ENCODE results near the gene ZBTB40.

The ZBTB40 gene

DNA sequence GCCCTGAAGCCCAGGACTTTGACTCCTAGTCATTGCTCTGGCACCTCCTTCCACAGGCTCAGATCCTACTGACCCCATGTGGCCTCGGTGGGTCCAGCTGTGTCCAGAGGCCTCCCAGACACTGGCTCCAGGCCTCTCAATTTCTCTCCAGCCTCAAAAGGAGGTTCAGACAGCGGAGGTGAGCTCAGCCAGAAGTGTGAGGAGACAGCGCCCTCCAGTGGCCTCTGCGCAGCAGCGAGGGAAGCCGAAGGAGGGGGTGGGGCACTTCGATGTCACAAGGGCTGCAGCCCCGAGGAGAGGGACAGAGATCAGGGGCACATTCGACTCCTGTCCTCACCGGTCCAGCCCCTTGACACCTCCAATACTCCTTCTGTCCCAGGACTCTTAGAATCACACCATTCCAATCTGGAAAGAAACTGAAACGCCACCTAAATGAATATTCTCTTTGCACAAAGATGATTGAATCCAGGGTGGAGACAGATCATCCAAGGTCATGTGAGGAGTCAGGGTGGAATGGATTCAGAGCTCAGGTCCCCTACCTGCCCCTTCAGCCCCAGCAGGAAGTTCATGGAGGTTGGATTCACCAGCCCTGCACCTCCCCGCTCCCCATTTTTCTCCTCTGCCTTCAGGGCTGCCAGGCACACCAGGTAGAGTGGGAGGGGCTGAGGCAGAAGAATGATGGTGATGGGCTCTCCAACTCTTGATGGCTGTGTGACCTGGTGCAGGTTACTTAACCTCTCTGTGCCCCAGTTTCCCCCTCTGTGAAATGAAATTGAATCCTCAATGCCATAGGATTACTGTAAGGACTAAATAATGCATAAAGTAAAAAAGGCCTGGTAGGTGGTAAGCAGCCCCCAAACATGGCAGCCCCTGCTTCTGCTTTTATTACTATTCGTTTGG is 34.8 kb upstream of the ZBTB40 start:
- no peak for DNase-seq (ENCODE audit: low read depth)
- H3K4me3 ChIP-seq (ENCODE audit: low read depth, low read length): no peak overlapping the region
- in situ Hi-C loops (cut with HindIII; ENCODE audit: low sequenced_read_pairs): no loop called here
- TF ChIP-seq, protein P1, sequence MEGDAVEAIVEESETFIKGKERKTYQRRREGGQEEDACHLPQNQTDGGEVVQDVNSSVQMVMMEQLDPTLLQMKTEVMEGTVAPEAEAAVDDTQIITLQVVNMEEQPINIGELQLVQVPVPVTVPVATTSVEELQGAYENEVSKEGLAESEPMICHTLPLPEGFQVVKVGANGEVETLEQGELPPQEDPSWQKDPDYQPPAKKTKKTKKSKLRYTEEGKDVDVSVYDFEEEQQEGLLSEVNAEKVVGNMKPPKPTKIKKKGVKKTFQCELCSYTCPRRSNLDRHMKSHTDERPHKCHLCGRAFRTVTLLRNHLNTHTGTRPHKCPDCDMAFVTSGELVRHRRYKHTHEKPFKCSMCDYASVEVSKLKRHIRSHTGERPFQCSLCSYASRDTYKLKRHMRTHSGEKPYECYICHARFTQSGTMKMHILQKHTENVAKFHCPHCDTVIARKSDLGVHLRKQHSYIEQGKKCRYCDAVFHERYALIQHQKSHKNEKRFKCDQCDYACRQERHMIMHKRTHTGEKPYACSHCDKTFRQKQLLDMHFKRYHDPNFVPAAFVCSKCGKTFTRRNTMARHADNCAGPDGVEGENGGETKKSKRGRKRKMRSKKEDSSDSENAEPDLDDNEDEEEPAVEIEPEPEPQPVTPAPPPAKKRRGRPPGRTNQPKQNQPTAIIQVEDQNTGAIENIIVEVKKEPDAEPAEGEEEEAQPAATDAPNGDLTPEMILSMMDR (IDR thresholded peaks at IDR 0.05; ENCODE audit: low read depth, low read length, missing control alignments): peak; percentile 93

DNA sequence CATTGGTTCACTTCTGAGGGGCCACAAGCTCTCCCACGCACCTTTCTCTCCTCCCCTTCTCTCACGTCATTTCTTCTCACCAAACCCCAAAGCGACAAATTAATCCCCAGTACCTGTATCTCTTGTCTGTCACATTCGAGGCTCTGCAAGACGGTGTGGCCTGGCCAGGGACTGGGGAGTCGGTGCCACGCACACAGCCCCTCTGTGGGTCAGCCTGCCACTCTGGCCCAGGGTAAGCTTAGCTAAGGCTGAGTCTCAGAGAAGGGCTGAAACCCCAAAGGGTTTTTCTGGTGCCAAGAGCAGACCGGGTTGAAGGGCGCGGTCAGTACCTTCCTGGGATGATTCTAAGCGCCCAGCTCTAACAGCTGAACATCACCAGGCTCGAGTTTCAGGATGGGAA is 34.2 kb upstream of the ZBTB40 start:
- in situ Hi-C loops (cut with HindIII; ENCODE audit: low sequenced_read_pairs): no loop called here
- no peak overlapping the region for H3K4me3 ChIP-seq (ENCODE audit: low read depth, low read length)
- DNase-seq (ENCODE audit: low read depth): no peak
- TF ChIP-seq, protein P1 (IDR thresholded peaks at IDR 0.05; ENCODE audit: low read depth, low read length, missing control alignments): no peak

DNA sequence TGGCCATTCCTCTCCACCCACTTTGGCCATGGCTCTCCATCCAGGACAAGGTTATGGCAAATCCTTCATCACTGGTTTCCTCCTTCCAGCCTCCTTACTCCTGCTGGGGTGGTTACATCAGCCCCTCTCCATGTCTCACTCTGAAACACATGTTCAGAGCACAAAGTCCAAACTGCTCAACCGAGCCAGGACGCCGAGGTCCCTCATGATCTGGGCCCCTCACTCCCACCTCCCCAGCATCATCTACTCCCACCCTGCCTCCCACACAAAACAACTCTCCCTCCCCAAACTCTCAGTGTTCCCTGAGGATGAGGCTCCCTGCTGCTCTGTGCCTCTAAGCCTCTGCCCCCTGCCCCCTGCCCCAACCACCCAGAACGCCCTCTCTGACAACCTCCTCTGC is 33.3 kb upstream of the ZBTB40 start:
- TF ChIP-seq, protein P1 (IDR thresholded peaks at IDR 0.05; ENCODE audit: low read depth, low read length, missing control alignments): no peak
- DNase-seq (ENCODE audit: low read depth): no peak
- in situ Hi-C loops (cut with HindIII; ENCODE audit: low sequenced_read_pairs): no loop called here
- no peak overlapping the region for H3K4me3 ChIP-seq (ENCODE audit: low read depth, low read length)

DNA sequence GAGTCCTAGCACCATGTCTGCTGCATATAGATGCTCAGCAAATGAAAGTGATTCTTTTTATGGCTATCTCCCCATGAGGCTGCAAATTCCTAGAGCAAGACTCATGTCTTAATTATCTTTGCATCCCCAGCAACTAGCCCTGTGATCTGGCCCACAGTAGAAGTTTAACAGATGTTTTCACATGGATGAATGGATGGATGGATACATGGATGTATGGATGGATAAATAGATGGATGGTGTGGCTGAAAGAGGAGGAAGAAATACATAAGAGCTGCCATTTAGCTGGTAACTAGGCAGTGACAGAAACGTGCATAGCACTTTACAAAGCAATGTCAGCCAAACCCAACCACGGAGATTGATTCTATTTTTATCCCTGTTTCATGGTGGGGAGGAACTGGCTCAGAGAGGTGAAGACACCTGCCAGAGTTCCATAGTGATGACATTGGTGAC is 32.7 kb upstream of the ZBTB40 start:
- H3K4me3 ChIP-seq (ENCODE audit: low read depth, low read length): no peak overlapping the region
- no peak for DNase-seq (ENCODE audit: low read depth)
- TF ChIP-seq, protein P1 (IDR thresholded peaks at IDR 0.05; ENCODE audit: low read depth, low read length, missing control alignments): no peak
- in situ Hi-C loops (cut with HindIII; ENCODE audit: low sequenced_read_pairs): no loop called here

DNA sequence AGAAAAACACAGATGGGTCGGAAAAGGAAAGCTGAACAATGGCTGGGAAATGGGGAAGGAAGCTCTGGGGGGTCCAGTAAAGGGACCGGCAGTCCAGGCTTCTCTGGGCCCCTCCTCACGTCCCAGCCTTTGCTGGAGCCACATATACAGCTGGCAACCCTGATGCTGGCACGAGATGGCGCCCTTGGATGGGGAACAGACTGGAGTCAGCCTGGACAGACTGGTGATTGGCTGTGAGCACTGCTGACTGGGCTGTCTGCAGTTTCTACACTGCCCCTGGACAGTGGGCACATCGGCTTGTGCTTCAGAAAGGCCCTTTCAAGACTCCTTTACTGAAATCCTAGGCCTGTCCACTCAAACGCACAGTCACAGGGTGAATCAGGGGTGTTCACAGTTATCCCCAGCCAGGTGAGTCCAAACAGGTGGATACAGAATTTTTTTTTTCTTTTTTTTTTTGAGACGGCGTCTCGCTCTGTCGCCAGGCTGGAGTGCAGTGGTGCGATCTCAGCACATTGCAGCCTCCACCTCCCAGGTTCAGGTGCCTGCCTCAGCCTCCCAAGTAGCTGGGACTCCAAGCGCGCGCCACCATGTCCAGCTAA is 31.1 kb upstream of the ZBTB40 start:
- in situ Hi-C loops (cut with HindIII; ENCODE audit: low sequenced_read_pairs): no loop called here
- peak; percentile 52 for DNase-seq (ENCODE audit: low read depth)
- TF ChIP-seq, protein P1 (IDR thresholded peaks at IDR 0.05; ENCODE audit: low read depth, low read length, missing control alignments): peak; percentile 68
- H3K4me3 ChIP-seq (ENCODE audit: low read depth, low read length): no peak overlapping the region

DNA sequence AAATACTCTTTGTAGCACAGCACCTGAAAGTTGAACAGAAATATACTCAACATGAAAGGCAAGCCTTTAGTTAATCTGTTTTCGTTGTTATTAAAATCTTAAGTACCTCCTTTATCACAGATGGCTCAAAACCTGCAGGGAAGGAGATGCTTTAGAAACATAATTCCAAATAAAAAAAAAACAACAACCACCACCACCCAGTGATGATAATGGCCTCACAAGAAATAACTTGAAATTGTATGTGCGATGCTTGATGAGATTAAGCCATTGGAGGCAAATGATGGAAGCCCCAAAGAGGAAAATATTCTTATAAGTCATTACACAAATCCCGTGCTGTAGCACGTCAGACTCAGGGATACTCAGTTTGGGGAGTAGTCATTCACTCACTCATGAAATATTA is 24.9 kb upstream of the ZBTB40 start:
- TF ChIP-seq, protein P1 (IDR thresholded peaks at IDR 0.05; ENCODE audit: low read depth, low read length, missing control alignments): no peak
- in situ Hi-C loops (cut with HindIII; ENCODE audit: low sequenced_read_pairs): no loop called here
- DNase-seq (ENCODE audit: low read depth): no peak
- H3K4me3 ChIP-seq (ENCODE audit: low read depth, low read length): no peak overlapping the region
